Prostate gland (tissue), 2 donors: ENCODE data around the gene EFR3B.

ENCODE experiments used
- CTCF ChIP-seq, 4 experiments: fragments of 200-600 bp in 2 of 4; fragments of 450-650 bp in 2 of 4; sonication (generic) in 2 of 4; IDR thresholded peaks; 1 replicate in 3 of 4; 2 replicates in 1 of 4; pipeline ENCODE4 v1.5.1; 2016 to 2019; ENCODE audit warnings: antibody characterized with exemption in 4 of 4, mild to moderate bottlenecking in 2 of 4, moderate library complexity in 2 of 4
- POLR2AphosphoS5 ChIP-seq: sonication (generic); formaldehyde crosslinking; IDR thresholded peaks from one replicate; pipeline ENCODE4 v1.6.1; 2017; ENCODE audit warnings: antibody characterized with exemption

- TF ChIP-seq CTCF (IDR thresholded peaks at IDR 0.05): no peak
- TF ChIP-seq POLR2AphosphoS5: no peak
These were observed 27.2 kb upstream of the EFR3B start for GRCh38 chr2:25014631-25015030.
